GM12878 (cell line): Measurements from ENCODE around the gene FN3K. TPM values are rescaled to one million over a fixed set of nuclear protein-coding genes. Genes with fewer than 3 reads are reported as not detected.

Source experiments
- ATAC-seq: fragments of 200-7000 bp; cut with Tn5 transposase; 3 replicates; pipeline ENCODE4 v1.9.1; 2020; ENCODE audit warnings: mild to moderate bottlenecking, moderate library complexity
- BruUV-seq: library from RNA; stranded (reverse); fragments of 400-500 nt; replicated peaks from 2 replicates; lab custom pipeline; 2021; lab: Mats Ljungman, UMichigan
- CTCF ChIA-PET: fragments of 300-600 bp; sonication (Branson Sonifier 250); formaldehyde crosslinking; extraction: SDS; loops from one replicate; lab custom pipeline; 2021; ENCODE audit warnings: inconsistent platforms; lab: Yijun Ruan, JAX
- POLR2A ChIA-PET: fragments of 350-600 bp; formaldehyde crosslinking; extraction: SDS; loops from one replicate; lab custom pipeline; 2021; ENCODE audit warnings: inconsistent platforms; lab: Charles Lee
- RAD21 ChIA-PET: fragments of 300-600 bp; sonication (Branson Sonifier 250); formaldehyde crosslinking; loops from one replicate; lab custom pipeline; 2023; ENCODE audit warnings: antibody characterized with exemption; ENCODE audit not compliant: unreplicated experiment; lab: Charles Lee
- SMC1A ChIA-PET: fragments of 300-600 bp; sonication (Branson Sonifier 250); formaldehyde crosslinking; loops from one replicate; lab custom pipeline; 2023; ENCODE audit not compliant: unreplicated experiment, uncharacterized antibody; lab: Charles Lee
- DNase-seq: peaks from one replicate; pipeline ENCODE4 v3.0.0-alpha.2; 2011; ENCODE audit warnings: low read depth, low spot score
- FAIRE-seq: peaks from 3 replicates; lab custom pipeline; 2011; peaks lifted over from hg19 to GRCh38; lab: Jason Lieb, UNC
- H2AFZ ChIP-seq: 2 replicates; pipeline ENCODE4 v1.6.0; 2011; ENCODE audit warnings: low read depth, low read length, control low read depth; ENCODE audit not compliant: control insufficient read depth
- H3K27ac ChIP-seq: 2 replicates; pipeline ENCODE4 v1.5.1; 2011; ENCODE audit warnings: control low read depth; ENCODE audit not compliant: control insufficient read depth, insufficient read depth
- H3K27me3 ChIP-seq, 2 experiments: replicated peaks in 1 of 2; 2 replicates each; pipeline versions ENCODE4 v1.6.0 to v1.6.1; 2011; ENCODE audit warnings: low read length in 1 of 2; ENCODE audit not compliant: control insufficient read depth in 2 of 2, insufficient read depth in 2 of 2
- H3K36me3 ChIP-seq, 2 experiments: 2 replicates each; pipeline ENCODE4 v1.5.1; 2011; ENCODE audit warnings: low read length in 1 of 2; ENCODE audit not compliant: control insufficient read depth in 2 of 2, insufficient read depth in 2 of 2
- H3K4me1 ChIP-seq: 2 replicates; pipeline ENCODE4 v1.6.1; 2011; ENCODE audit warnings: mild to moderate bottlenecking, low read length, moderate library complexity, mixed read lengths; ENCODE audit not compliant: control insufficient read depth, insufficient read depth
- H3K4me2 ChIP-seq: 2 replicates; pipeline ENCODE4 v1.6.0; 2011; ENCODE audit warnings: control low read depth; ENCODE audit not compliant: control insufficient read depth, insufficient read depth
- H3K4me3 ChIP-seq: fragments of 200-600 bp; sonication (generic); 2 replicates; pipeline ENCODE4 v1.5.1; 2016
- H3K79me2 ChIP-seq: 2 replicates; pipeline ENCODE4 v1.6.0; 2011; ENCODE audit warnings: low read length; ENCODE audit not compliant: control insufficient read depth, insufficient read depth
- H3K9ac ChIP-seq: 2 replicates; pipeline ENCODE4 v1.8.0; 2011; ENCODE audit warnings: low read length, control low read depth, mixed read lengths; ENCODE audit not compliant: control insufficient read depth, insufficient read depth
- H3K9me3 ChIP-seq: replicated peaks from 3 replicates; pipeline ENCODE4 v1.5.1; 2011; ENCODE audit warnings: mild to moderate bottlenecking, low read length; ENCODE audit not compliant: control insufficient read depth, insufficient read depth
- H4K20me1 ChIP-seq: 2 replicates; pipeline ENCODE4 v1.6.0; 2011; ENCODE audit not compliant: control insufficient read depth, insufficient read depth
- KDM1A ChIP-seq: fragments of 200-600 bp; sonication (generic); IDR thresholded peaks from 2 replicates; pipeline ENCODE4 v1.6.1; 2016; ENCODE audit warnings: borderline replicate concordance
- PML ChIP-seq: IDR thresholded peaks from 2 replicates; pipeline ENCODE4 v1.6.1; 2012; ENCODE audit warnings: low read length, inconsistent platforms
- ZBED1 ChIP-seq: IDR thresholded peaks from 2 replicates; pipeline ENCODE4 v1.6.1; 2016; ENCODE audit warnings: borderline replicate concordance
- ZBTB4 ChIP-seq: fragments of 450-650 bp; formaldehyde crosslinking; IDR thresholded peaks from 2 replicates; pipeline ENCODE4 v1.4.0; 2022; ENCODE audit warnings: mild to moderate bottlenecking, moderate library complexity
- ZNF622 ChIP-seq: fragments of 450-650 bp; IDR thresholded peaks from 2 replicates; pipeline ENCODE4 v1.6.1; 2017; ENCODE audit warnings: mild to moderate bottlenecking, inconsistent platforms
- WGBS: methylation state at CpG from one replicate; pipeline ENCODE4 v1.1.6; 2016; ENCODE audit warnings: low lambda C conversion rate; ENCODE audit not compliant: insufficient replicate concordance, insufficient coverage; ENCODE audit errors: missing lambda C conversion rate; 5-methylcytosine and 5-hydroxymethylcytosine counted together
- in situ Hi-C: fragments of 300-500 bp; cut with MboI; formaldehyde crosslinking; loops from 9 replicates; pipeline ENCODE4 v1.14.3; 2018; ENCODE audit warnings: mixed read lengths
- intact Hi-C: fragments of 100-400 bp; cut with micrococcal nuclease; formaldehyde crosslinking; loops from one replicate; pipeline ENCODE4 v1.14.2; 2022; ENCODE audit not compliant: unreplicated experiment
- polyA plus RNA-seq, 11 experiments: library from polyadenylated mRNA; depleted of rRNA in 4 of 11; unstranded in 6 of 11; stranded (reverse) in 5 of 11; fragments of >200 nt; fragmentation: Nextera tagmentation in 4 of 11; fragmentation: Illumina TruSeq in 1 of 11; extraction: Ambion mirVana in 4 of 11; extraction: Trizol in 1 of 11; gene quantifications; 1 replicate in 1 of 11; 2 replicates in 10 of 11; pipeline versions ENCODE4 v1.2.1 to v1.2.3, GENCODE V29; 2011 to 2016; ENCODE audit warnings: inconsistent platforms in 2 of 11, missing spikeins in 2 of 11, low read depth in 1 of 11
- total RNA-seq, 4 experiments: library from RNA; depleted of rRNA in 3 of 4; stranded (reverse); fragments of >200 nt in 3 of 4; fragmentation: Illumina TruSeq in 1 of 4; extraction: Trizol in 1 of 4; gene quantifications; 2 replicates each; pipeline versions ENCODE4 v1.2.1 to v1.2.3, GENCODE V29; 2013 to 2021

The FN3K gene
- total and polyA plus RNA-seq, 10 of the 15 experiments (the other 5 are each of a cell fraction or from before 2014, with no cell fraction given): 0.08 to 0.51 (median 0.17) TPM; not detected in 7

GRCh38 chr17:82713071-82713723 is 22.2 kb upstream of the FN3K start:
- DNase-seq (no peak), FAIRE-seq (no peak), ATAC-seq (no peak)
- H3K4me3 ChIP-seq: no peak overlapping the region
- no TSS peak for BruUV-seq
- peaks cover 9% of the 10 kb centered on the region for H3K4me1 ChIP-seq
- no peak overlapping the region for H3K27ac ChIP-seq
- POLR2A ChIA-PET: no interaction called here
- no peak overlapping the region for H2AFZ ChIP-seq
- SMC1A ChIA-PET: interaction anchor here (0.9 kb wide), 1 partner anchor 27 kb away, joined by 4 read pairs; no protein-coding TSS in a partner anchor
- intact Hi-C loops (no loop called here), in situ Hi-C loops (no loop called here)
- H3K9me3 ChIP-seq: no peaks in the 10 kb centered on the region
- no peaks in the 10 kb centered on the region for H4K20me1 ChIP-seq
- RAD21 ChIA-PET: no interaction called here
- H3K79me2 ChIP-seq: peaks cover 13% of the 10 kb centered on the region
- H3K4me2 ChIP-seq: no peak overlapping the region
- H3K9ac ChIP-seq: no peak overlapping the region
- TF ChIP-seq KDM1A (no peak), ZBED1 (no peak), ZNF622 (no peak), PML (no peak), ZBTB4 (CRISPR knock-in tag) (no peak)
- CTCF ChIA-PET: no interaction called here
- 76% methylated on average over 28 of the region's 35 CpGs for WGBS
- no peaks in the 10 kb centered on the region for H3K36me3 ChIP-seq
- no peaks in the 10 kb centered on the region for H3K27me3 ChIP-seq
